NCI-H1694 (cell line): ENCODE data around the gene CARD19.
"Not testable (repeated sequence)": the region's sequence is repeated elsewhere in the genome, so short reads cannot be mapped to it uniquely, and the experiment has no call there.

Experiments
- DNase-seq: peaks from one replicate; lab custom pipeline; 2025; lab: John Stamatoyannopoulos, UW

Gene CARD19

GRCh38 chr9:93107825-93108161, 11.8 kb downstream of the CARD19 start:
- no peak for DNase-seq

GRCh38 chr9:93108291-93109041, 12.4 kb downstream of the CARD19 start:
- DNase-seq: no peak

GRCh38 chr9:93110311-93110855, 14.4 kb downstream of the CARD19 start:
- no peak for DNase-seq

GRCh38 chr9:93111001-93111370, 15.0 kb downstream of the CARD19 start:
- no peak for DNase-seq

GRCh38 chr9:93111371-93112115, 15.5 kb downstream of the CARD19 start:
- DNase-seq: no peak

- DNase-seq: no peak
These were observed 16.3 kb downstream of the CARD19 start for GRCh38 chr9:93112116-93112863.

GRCh38 chr9:93112864-93113389, 16.9 kb downstream of the CARD19 start:
- DNase-seq: no peak

GRCh38 chr9:93114169-93114983, 18.4 kb downstream of the CARD19 start:
- no peak for DNase-seq

- DNase-seq: no peak
These were observed 18.9 kb downstream of the CARD19 start for GRCh38 chr9:93114984-93115335.

GRCh38 chr9:93115486-93116071, 19.6 kb downstream of the CARD19 start:
- no peak for DNase-seq

GRCh38 chr9:93116072-93116961, 20.3 kb downstream of the CARD19 start:
- no peak for DNase-seq

GRCh38 chr9:93117521-93117920, 21.5 kb downstream of the CARD19 start:
- DNase-seq: not testable (repeated sequence)

- no peak for DNase-seq
These were observed 22.2 kb downstream of the CARD19 start for GRCh38 chr9:93117924-93118862.

GRCh38 chr9:93118863-93119702, 23.1 kb downstream of the CARD19 start:
- no peak for DNase-seq

GRCh38 chr9:93119703-93119952, 23.6 kb downstream of the CARD19 start:
- no peak for DNase-seq

- no peak for DNase-seq
These were observed 24.2 kb downstream of the CARD19 start for GRCh38 chr9:93119953-93120845.

- no peak for DNase-seq
These were observed 24.9 kb downstream of the CARD19 start for GRCh38 chr9:93120846-93121315.
